Progenitor cell of endocrine pancreas (in vitro differentiated cells): ENCODE data around the gene NUDT5. TPM values are rescaled to one million over a fixed set of nuclear protein-coding genes. Genes with fewer than 3 reads are reported as not detected.

ENCODE experiments used
- DNase-seq: peaks from one replicate; pipeline ENCODE4 v3.0.0; 2021; ENCODE audit warnings: low spot score; ENCODE audit not compliant: unreplicated experiment
- H3K27ac Mint-ChIP-seq: 2 replicates; pipeline ENCODE4 v1.8.0; 2021; ENCODE audit warnings: mild to moderate bottlenecking, moderate library complexity, mixed read lengths
- H3K27me3 Mint-ChIP-seq: 2 replicates; pipeline ENCODE4 v1.8.0; 2021; ENCODE audit warnings: mixed read lengths
- H3K36me3 Mint-ChIP-seq: 2 replicates; pipeline ENCODE4 v1.8.0; 2022; ENCODE audit warnings: mixed read lengths; ENCODE audit not compliant: insufficient read depth
- H3K4me1 Mint-ChIP-seq: 2 replicates; pipeline ENCODE4 v1.8.0; 2021; ENCODE audit warnings: low read depth, mixed read lengths
- H3K4me3 Mint-ChIP-seq: 2 replicates; pipeline ENCODE4 v1.8.0; 2021; ENCODE audit warnings: low read depth, mild to moderate bottlenecking, moderate library complexity, mixed read lengths
- H3K9me3 Mint-ChIP-seq: 2 replicates; pipeline ENCODE4 v1.8.0; 2021; ENCODE audit warnings: low read depth, mixed read lengths
- CTCF ChIP-seq: fragments of 200-600 bp; sonication (generic); IDR thresholded peaks from one replicate; pipeline ENCODE4 v1.5.0; 2021; ENCODE audit warnings: antibody characterized with exemption, mild to moderate bottlenecking; ENCODE audit not compliant: unreplicated experiment
- total RNA-seq: library from RNA; stranded (reverse); gene quantifications from 2 replicates; pipeline ENCODE4 v1.2.1, GENCODE V29; 2021

NUDT5 gene
- total RNA-seq, 1 donor from 2014 or later, result 56.5 TPM

GRCh38 chr10:12150163-12150562 is 45.5 kb downstream of the NUDT5 start:
- no peak for DNase-seq
- Mint-ChIP-seq H3K27ac (no peak overlapping the region), H3K36me3 (peaks cover 25% of the 10 kb centered on the region), H3K4me1 (no peaks in the 10 kb centered on the region), H3K27me3 (no peaks in the 10 kb centered on the region), H3K9me3 (no peaks in the 10 kb centered on the region), H3K4me3 (no peak overlapping the region)
- TF ChIP-seq CTCF, result no peak

- no peak overlapping the region for H3K27ac Mint-ChIP-seq
Measured at GRCh38 chr10:12144538-12144937, 51.2 kb downstream of the NUDT5 start.

GRCh38 chr10:12140038-12140437 is 55.7 kb downstream of the NUDT5 start:
- no peaks in the 10 kb centered on the region for H3K4me1 Mint-ChIP-seq
- no peak for TF ChIP-seq CTCF
- DNase-seq, result no peak
- H3K36me3 Mint-ChIP-seq, result peaks cover 24% of the 10 kb centered on the region
- H3K9me3 Mint-ChIP-seq, result no peaks in the 10 kb centered on the region
- H3K4me3 Mint-ChIP-seq, result no peak overlapping the region
- no peaks in the 10 kb centered on the region for H3K27me3 Mint-ChIP-seq
- no peak overlapping the region for H3K27ac Mint-ChIP-seq

More at GRCh38 chr10:12144538-12144937, 51.2 kb downstream of the NUDT5 start:
- TF ChIP-seq CTCF, result no peak
- H3K27me3 Mint-ChIP-seq, result no peaks in the 10 kb centered on the region
- H3K4me1 Mint-ChIP-seq, result no peaks in the 10 kb centered on the region
- DNase-seq, result no peak
- H3K36me3 Mint-ChIP-seq, result peaks cover 24% of the 10 kb centered on the region
- no peaks in the 10 kb centered on the region for H3K9me3 Mint-ChIP-seq
- no peak overlapping the region for H3K4me3 Mint-ChIP-seq

- TF ChIP-seq CTCF, result no peak
- Mint-ChIP-seq H3K9me3 (no peaks in the 10 kb centered on the region), H3K4me3 (no peak overlapping the region), H3K27me3 (no peaks in the 10 kb centered on the region), H3K36me3 (peaks cover 17% of the 10 kb centered on the region), H3K4me1 (no peaks in the 10 kb centered on the region), H3K27ac (peak overlapping the region; percentile 18)
- no peak for DNase-seq
Measured at GRCh38 chr10:12135631-12136030, 60.1 kb downstream of the NUDT5 start.

- Mint-ChIP-seq H3K4me3 (peak overlapping the region; percentile 88), H3K36me3 (peaks cover 9% of the 10 kb centered on the region), H3K27ac (peak overlapping the region; percentile 27), H3K9me3 (no peaks in the 10 kb centered on the region), H3K4me1 (peaks cover 4% of the 10 kb centered on the region), H3K27me3 (no peaks in the 10 kb centered on the region)
- peak; percentile 60 for TF ChIP-seq CTCF
- no peak for DNase-seq
Measured at GRCh38 chr10:12130237-12130872, 65.3 kb downstream of the NUDT5 start.
